Mucosa of descending colon (tissue), 3 donors: Measurements from ENCODE around the gene SDK1. TPM values are rescaled to one million over a fixed set of nuclear protein-coding genes. Genes with fewer than 3 reads are reported as not detected.

Experiments
- ATAC-seq: fragments of 200-7000 bp; cut with Tn5 transposase; one replicate; pipeline ENCODE4 v1.9.1; 2020; ENCODE audit warnings: mild to moderate bottlenecking, moderate library complexity
- DNase-seq, 3 donors: peaks; one replicate each; pipeline ENCODE4 v3.0.0-alpha.2; 2020
- H3K36me3 ChIP-seq: fragments of 200-600 bp; one replicate; pipeline ENCODE4 v1.8.0; 2021; ENCODE audit warnings: low read depth, mild to moderate bottlenecking
- H3K4me1 ChIP-seq: fragments of 200-600 bp; one replicate; pipeline ENCODE4 v1.8.0; 2021; ENCODE audit warnings: low read depth, mild to moderate bottlenecking
- H3K4me3 ChIP-seq: fragments of 200-600 bp; one replicate; pipeline ENCODE4 v1.8.0; 2021; ENCODE audit warnings: mild to moderate bottlenecking
- H3K9me3 ChIP-seq: fragments of 200-600 bp; one replicate; pipeline ENCODE4 v1.8.0; 2021; ENCODE audit warnings: mild to moderate bottlenecking
- intact Hi-C, 2 donors: fragments of 100-400 bp; cut with DNase I in 1 of 2; cut with micrococcal nuclease in 1 of 2; formaldehyde crosslinking; loops; one replicate each; pipeline versions ENCODE4 v1.11.0 to v1.11.1; 2022; cut with DNase I, micrococcal nuclease
- total RNA-seq, 3 donors: library from RNA; stranded (reverse); fragmentation: NEBNext Ultra II Directional in 2 of 3; extraction: Animal tissue kit (Norgen Biotek cat#: 25700) in 2 of 3; gene quantifications; one replicate each; pipeline versions ENCODE4 v1.2.1 to v1.2.4, GENCODE V29; 2021 to 2023
- TF ChIP-seq, protein P1 (sequence below): fragments of 200-600 bp; IDR thresholded peaks from one replicate; pipeline ENCODE4 v1.8.0; 2022; ENCODE audit warnings: antibody characterized with exemption, mild to moderate bottlenecking
- donor health status: DM: no; HTN: no; CAD: no; lungs with moderate emphysema.
- donor health status: DM: no; HTN: no; CAD: no.
- donor health status: DM: no; HTN: yes; CAD: no.

SDK1 gene
- total RNA-seq, 3 donors from 2014 or later, result 2.7 to 20.2 (median 4.2) TPM

DNA sequence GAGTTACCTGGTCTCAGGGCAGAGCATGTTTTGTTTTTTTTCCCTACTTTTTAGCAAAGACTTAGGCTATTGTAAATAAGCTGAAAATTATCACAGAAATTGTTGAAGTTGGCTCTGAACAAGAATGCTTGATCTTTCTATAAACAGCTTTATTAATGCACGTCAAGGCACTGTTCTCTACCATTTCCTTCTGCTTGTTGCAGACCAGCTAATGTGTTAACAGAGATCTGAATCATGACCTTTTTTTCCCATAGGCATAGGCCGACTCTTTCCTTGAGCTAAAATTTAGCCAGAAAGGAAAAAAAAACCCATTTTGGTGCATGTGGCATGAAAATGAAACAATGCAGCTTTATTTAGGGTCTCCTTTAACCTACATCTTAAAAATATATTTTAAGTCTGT lies 248.5 kb downstream of the SDK1 start:
- Histone ChIP-seq H3K4me3 (no peak overlapping the region), H3K9me3 (no peaks in the 10 kb centered on the region), H3K36me3 (no peaks in the 10 kb centered on the region), H3K4me1 (no peaks in the 10 kb centered on the region)
- TF ChIP-seq, protein P1, sequence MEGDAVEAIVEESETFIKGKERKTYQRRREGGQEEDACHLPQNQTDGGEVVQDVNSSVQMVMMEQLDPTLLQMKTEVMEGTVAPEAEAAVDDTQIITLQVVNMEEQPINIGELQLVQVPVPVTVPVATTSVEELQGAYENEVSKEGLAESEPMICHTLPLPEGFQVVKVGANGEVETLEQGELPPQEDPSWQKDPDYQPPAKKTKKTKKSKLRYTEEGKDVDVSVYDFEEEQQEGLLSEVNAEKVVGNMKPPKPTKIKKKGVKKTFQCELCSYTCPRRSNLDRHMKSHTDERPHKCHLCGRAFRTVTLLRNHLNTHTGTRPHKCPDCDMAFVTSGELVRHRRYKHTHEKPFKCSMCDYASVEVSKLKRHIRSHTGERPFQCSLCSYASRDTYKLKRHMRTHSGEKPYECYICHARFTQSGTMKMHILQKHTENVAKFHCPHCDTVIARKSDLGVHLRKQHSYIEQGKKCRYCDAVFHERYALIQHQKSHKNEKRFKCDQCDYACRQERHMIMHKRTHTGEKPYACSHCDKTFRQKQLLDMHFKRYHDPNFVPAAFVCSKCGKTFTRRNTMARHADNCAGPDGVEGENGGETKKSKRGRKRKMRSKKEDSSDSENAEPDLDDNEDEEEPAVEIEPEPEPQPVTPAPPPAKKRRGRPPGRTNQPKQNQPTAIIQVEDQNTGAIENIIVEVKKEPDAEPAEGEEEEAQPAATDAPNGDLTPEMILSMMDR, result no peak
- DNase-seq, result no peak
- ATAC-seq, result no peak
- intact Hi-C loops, result no loop called here

DNA sequence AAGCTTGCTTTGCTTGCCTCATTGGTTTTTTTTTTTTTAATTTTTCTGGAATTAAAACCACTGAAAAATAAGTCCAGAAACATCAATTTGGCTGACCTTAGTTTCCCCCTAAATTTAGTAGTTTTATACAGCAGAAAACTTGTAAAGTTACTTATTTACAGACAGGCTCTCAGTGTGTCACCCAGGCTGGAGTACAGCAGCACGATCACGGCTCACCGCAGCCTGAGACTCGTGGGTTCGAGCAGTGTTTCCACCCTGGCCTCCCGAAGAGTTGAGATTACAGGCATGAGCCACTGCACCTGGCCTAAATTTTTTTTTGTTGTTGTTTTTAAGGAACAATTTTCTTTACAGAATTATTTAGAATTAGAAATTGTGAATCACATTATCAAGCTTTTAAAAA lies 250.5 kb downstream of the SDK1 start:
- DNase-seq, result no peak
- H3K4me1 ChIP-seq, result no peaks in the 10 kb centered on the region
- no peak overlapping the region for H3K4me3 ChIP-seq
- intact Hi-C loops, result no loop called here
- no peaks in the 10 kb centered on the region for H3K9me3 ChIP-seq
- no peaks in the 10 kb centered on the region for H3K36me3 ChIP-seq
- TF ChIP-seq, protein P1, result no peak
- ATAC-seq, result no peak

DNA sequence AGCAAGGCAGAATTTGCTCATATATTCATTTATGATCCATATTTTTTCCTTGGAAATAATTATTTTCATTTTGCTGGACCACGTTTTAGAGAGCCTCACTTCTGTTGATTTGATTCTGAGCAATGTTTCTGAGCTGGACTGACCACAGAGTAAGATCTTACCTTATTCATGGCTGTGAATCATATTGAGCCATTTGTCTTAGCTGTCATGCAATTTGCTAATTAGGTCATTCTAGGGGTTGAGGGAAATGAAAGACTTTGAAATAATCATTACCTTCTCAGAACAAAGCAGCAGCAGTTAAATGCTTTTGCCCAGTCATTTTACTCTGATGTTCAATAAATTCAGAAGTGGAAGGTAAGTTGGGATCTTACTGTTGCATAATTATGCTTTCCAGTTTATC lies 251.4 kb downstream of the SDK1 start:
- no peak for DNase-seq
- no peak for ATAC-seq
- TF ChIP-seq, protein P1, result no peak
- Histone ChIP-seq H3K4me3 (no peak overlapping the region), H3K4me1 (no peaks in the 10 kb centered on the region), H3K36me3 (no peaks in the 10 kb centered on the region), H3K9me3 (no peaks in the 10 kb centered on the region)
- intact Hi-C loops, result no loop called here

DNA sequence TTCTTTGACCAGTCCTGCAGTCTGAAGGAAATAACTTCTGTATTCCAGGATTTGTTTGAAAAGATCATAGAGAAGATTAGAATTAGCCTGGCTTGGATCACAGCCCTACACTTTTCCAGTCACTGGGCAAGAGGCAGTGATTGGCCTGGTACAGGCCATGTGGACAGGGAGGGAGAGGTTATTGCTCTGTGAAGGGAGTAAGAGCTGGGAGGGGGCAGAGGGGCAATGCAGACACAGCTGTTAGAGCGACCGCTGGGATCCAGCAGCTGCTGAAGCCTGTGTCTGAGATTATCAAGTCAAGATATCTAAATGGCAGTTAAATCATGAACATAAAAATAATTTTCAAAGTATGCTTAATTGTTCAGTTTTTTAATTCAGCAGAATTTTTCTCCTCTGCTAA lies 257.3 kb downstream of the SDK1 start:
- DNase-seq, result no peak
- no peak overlapping the region for H3K4me3 ChIP-seq
- H3K4me1 ChIP-seq, result peaks cover 5% of the 10 kb centered on the region
- intact Hi-C loops, result no loop called here
- TF ChIP-seq, protein P1, result no peak
- H3K9me3 ChIP-seq, result no peaks in the 10 kb centered on the region
- no peaks in the 10 kb centered on the region for H3K36me3 ChIP-seq
- peak; percentile 30 for ATAC-seq

DNA sequence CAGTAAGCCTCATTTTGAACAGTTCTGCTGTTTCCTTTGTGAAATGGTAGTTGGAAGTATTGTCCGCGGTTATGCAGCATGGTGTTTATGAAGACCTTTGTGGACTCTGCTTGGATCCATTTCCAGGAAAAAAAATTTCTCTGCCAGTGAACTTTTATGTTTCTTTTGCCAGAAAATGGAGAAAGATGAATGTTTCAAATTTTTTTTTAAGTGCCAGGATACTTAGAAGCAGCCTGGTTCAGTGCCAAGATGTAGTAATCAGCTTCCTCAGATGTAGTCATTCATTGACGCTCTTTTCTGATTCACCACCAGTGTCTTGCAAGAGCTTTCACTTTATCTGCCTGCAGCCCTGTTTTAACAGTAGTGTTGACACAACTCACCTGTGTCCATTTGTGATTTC lies 258.2 kb downstream of the SDK1 start:
- Histone ChIP-seq H3K4me3 (no peak overlapping the region), H3K36me3 (no peaks in the 10 kb centered on the region), H3K9me3 (no peaks in the 10 kb centered on the region), H3K4me1 (peaks cover 5% of the 10 kb centered on the region)
- TF ChIP-seq, protein P1, result no peak
- ATAC-seq, result peak; percentile 73
- intact Hi-C loops, result no loop called here
- peak in 1 of 3 donors; percentile 43 for DNase-seq

DNA sequence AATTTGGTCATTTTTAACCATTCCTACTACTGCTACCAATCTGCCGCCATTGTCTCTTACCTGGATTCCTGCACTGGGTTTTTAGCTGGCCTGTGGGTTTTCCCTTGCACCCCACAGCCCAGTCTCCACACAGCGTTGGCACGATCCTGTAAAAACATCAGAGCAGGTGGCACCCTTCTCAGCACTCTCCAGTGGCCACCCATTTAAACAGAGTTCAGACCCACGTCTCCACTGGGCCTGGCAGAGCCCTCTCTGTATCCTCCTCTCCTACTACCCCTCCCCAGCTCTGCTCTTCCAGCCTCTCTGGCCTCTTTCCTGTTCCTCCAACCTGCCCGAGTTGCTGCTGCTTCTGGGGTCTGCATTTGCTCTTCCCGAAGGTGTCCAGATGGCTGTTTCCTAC lies 259.4 kb downstream of the SDK1 start:
- intact Hi-C loops, result no loop called here
- Histone ChIP-seq H3K4me1 (peaks cover 5% of the 10 kb centered on the region), H3K9me3 (no peaks in the 10 kb centered on the region), H3K4me3 (no peak overlapping the region), H3K36me3 (no peaks in the 10 kb centered on the region)
- ATAC-seq (no peak), DNase-seq (no peak)
- TF ChIP-seq, protein P1, result no peak
